ENCODE results near the gene RORB.
"Not testable (repeated sequence)": the region's sequence is repeated elsewhere in the genome, so short reads cannot be mapped to it uniquely, and the experiment has no call there.

RORB gene

DNA sequence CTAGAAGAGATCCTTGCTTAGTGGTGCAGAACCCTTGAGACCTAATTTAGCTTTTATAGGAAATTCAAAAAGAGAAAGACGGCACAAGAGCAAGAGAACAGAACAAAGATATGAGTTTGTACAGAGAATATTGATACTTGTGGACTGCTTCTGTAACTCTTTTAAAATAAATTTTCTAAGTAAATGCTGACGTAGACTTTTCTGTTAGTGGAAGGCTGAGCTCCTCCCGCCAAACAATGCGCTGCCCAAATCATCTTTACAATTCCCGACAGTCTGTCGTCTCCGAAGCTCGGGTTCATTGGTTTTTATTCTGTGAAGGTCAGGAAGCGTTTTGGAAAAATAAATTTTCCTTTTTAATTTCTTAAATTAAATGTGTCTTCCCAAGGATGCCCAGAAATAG lies 22.3 kb downstream of the RORB start:
- Histone ChIP-seq H3K9me3 (ENCODE audit: control insufficient read depth, low read length) (no peaks in the 10 kb centered on the region), H3K9ac (ENCODE audit: low read length) (no peak overlapping the region), H3K27me3 (ENCODE audit: control insufficient read depth, insufficient read depth, low read length) (no peaks in the 10 kb centered on the region), H3K4me1 (ENCODE audit: control insufficient read depth, insufficient read depth, low read length) (no peaks in the 10 kb centered on the region), H3K36me3 (ENCODE audit: control insufficient read depth, insufficient read depth, low read length) (no peaks in the 10 kb centered on the region), H3K4me3 (ENCODE audit: low read length) (no peak overlapping the region)

GRCh38 chr9:74521009-74521408 lies 23.9 kb downstream of the RORB start:
- H3K4me3 ChIP-seq (ENCODE audit: low read length) = no peak overlapping the region
- no peaks in the 10 kb centered on the region for H3K4me1 ChIP-seq (ENCODE audit: control insufficient read depth, insufficient read depth, low read length)
- no peaks in the 10 kb centered on the region for H3K9me3 ChIP-seq (ENCODE audit: control insufficient read depth, low read length)
- H3K9ac ChIP-seq (ENCODE audit: low read length) = no peak overlapping the region
- no peaks in the 10 kb centered on the region for H3K36me3 ChIP-seq (ENCODE audit: control insufficient read depth, insufficient read depth, low read length)
- H3K27me3 ChIP-seq (ENCODE audit: control insufficient read depth, insufficient read depth, low read length) = no peaks in the 10 kb centered on the region

GRCh38 chr9:74524289-74524688 lies 27.2 kb downstream of the RORB start:
- no peak overlapping the region for H3K4me3 ChIP-seq (ENCODE audit: low read length)
- no peaks in the 10 kb centered on the region for H3K27me3 ChIP-seq (ENCODE audit: control insufficient read depth, insufficient read depth, low read length)
- H3K36me3 ChIP-seq (ENCODE audit: control insufficient read depth, insufficient read depth, low read length) = no peaks in the 10 kb centered on the region
- H3K9ac ChIP-seq (ENCODE audit: low read length) = no peak overlapping the region
- H3K4me1 ChIP-seq (ENCODE audit: control insufficient read depth, insufficient read depth, low read length) = no peaks in the 10 kb centered on the region
- no peaks in the 10 kb centered on the region for H3K9me3 ChIP-seq (ENCODE audit: control insufficient read depth, low read length)

DNA sequence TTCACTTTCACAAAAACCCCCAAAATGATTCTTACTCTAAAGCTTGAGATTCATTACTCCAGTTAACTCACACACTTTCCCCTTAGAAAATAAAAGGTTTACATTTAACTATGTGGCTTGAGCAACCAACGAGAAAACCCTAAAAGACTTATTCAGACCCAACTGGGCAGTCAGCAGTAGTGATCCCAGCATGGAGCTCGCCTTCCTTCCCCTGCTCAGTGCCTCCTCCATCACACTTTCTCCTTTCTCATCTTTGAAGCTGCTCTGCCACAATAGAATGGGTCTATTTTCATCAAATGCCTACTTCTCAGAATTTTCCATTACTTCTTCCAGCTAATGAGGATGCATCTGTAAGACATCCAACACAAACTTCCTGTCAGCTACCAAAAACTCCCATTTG lies 29.1 kb downstream of the RORB start:
- no peaks in the 10 kb centered on the region for H3K36me3 ChIP-seq (ENCODE audit: control insufficient read depth, insufficient read depth, low read length)

GRCh38 chr9:74527718-74528117 lies 30.6 kb downstream of the RORB start:
- Histone ChIP-seq H3K4me1 (ENCODE audit: control insufficient read depth, insufficient read depth, low read length) (no peaks in the 10 kb centered on the region), H3K27me3 (ENCODE audit: control insufficient read depth, insufficient read depth, low read length) (no peaks in the 10 kb centered on the region), H3K9ac (ENCODE audit: low read length) (no peak overlapping the region), H3K9me3 (ENCODE audit: control insufficient read depth, low read length) (no peaks in the 10 kb centered on the region), H3K4me3 (ENCODE audit: low read length) (no peak overlapping the region), H3K36me3 (ENCODE audit: control insufficient read depth, insufficient read depth, low read length) (no peaks in the 10 kb centered on the region)

More for the DNA sequence above, 29.1 kb downstream of the RORB start:
- Histone ChIP-seq H3K4me1 (ENCODE audit: control insufficient read depth, insufficient read depth, low read length) (no peaks in the 10 kb centered on the region), H3K27me3 (ENCODE audit: control insufficient read depth, insufficient read depth, low read length) (no peaks in the 10 kb centered on the region), H3K4me3 (ENCODE audit: low read length) (no peak overlapping the region), H3K9ac (ENCODE audit: low read length) (no peak overlapping the region), H3K9me3 (ENCODE audit: control insufficient read depth, low read length) (no peaks in the 10 kb centered on the region)

- H3K9me3 ChIP-seq (ENCODE audit: control insufficient read depth, low read length) = no peaks in the 10 kb centered on the region
- H3K9ac ChIP-seq (ENCODE audit: low read length) = no peak overlapping the region
- no peaks in the 10 kb centered on the region for H3K4me1 ChIP-seq (ENCODE audit: control insufficient read depth, insufficient read depth, low read length)
- H3K27me3 ChIP-seq (ENCODE audit: control insufficient read depth, insufficient read depth, low read length) = no peaks in the 10 kb centered on the region
- H3K4me3 ChIP-seq (ENCODE audit: low read length) = no peak overlapping the region
- no peaks in the 10 kb centered on the region for H3K36me3 ChIP-seq (ENCODE audit: control insufficient read depth, insufficient read depth, low read length)
These were observed 31.1 kb downstream of the RORB start for GRCh38 chr9:74528207-74528606.

DNA sequence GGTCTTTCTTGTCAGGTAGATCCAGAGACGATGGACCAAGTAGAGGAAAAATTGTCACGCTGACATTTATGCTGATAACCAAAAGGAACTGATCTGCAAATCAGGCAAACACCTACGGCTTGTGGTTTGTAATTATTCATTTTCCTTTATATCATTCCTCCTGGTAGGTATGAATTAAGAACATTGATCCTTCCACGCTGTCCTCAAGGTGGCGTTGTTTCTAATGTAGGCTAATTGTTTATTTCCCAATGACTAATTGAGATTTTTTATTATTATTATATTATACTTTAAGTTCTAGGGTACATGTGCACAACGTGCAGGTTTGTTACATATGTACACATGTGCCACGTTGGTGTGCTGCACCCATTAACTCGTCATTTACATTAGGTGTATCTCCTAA lies 33.3 kb downstream of the RORB start:
- not testable (repeated sequence) for H3K4me3 ChIP-seq (ENCODE audit: low read length); H3K27me3 ChIP-seq (ENCODE audit: control insufficient read depth, insufficient read depth, low read length); H3K36me3 ChIP-seq (ENCODE audit: control insufficient read depth, insufficient read depth, low read length); H3K9me3 ChIP-seq (ENCODE audit: control insufficient read depth, low read length); H3K9ac ChIP-seq (ENCODE audit: low read length); H3K4me1 ChIP-seq (ENCODE audit: control insufficient read depth, insufficient read depth, low read length)

- Histone ChIP-seq H3K4me3 (ENCODE audit: low read length) (no peak overlapping the region), H3K9ac (ENCODE audit: low read length) (no peak overlapping the region), H3K36me3 (ENCODE audit: control insufficient read depth, insufficient read depth, low read length) (no peaks in the 10 kb centered on the region), H3K9me3 (ENCODE audit: control insufficient read depth, low read length) (no peaks in the 10 kb centered on the region), H3K27me3 (ENCODE audit: control insufficient read depth, insufficient read depth, low read length) (no peaks in the 10 kb centered on the region), H3K4me1 (ENCODE audit: control insufficient read depth, insufficient read depth, low read length) (no peaks in the 10 kb centered on the region)
These were observed 36.1 kb downstream of the RORB start for GRCh38 chr9:74533253-74533652.

DNA sequence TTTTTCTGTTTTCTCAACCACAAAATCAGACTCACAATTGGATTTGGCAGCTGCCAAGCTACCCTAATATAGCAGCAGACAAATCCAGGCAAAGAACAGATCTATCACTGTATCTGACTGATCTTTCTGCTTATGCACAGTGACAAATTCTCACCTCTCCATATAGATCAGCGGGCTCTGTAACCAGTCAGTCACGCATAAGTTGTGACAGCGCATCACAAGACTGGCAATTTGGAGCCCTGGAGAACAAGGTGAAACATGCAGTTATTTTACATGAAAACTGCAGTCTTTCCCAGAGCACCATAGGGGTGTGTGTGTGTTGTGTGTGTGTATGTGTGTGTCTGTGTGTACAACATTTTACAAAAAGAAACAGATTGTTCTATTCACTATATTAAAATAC lies 37.7 kb downstream of the RORB start:
- no peak overlapping the region for H3K4me3 ChIP-seq (ENCODE audit: low read length)
- H3K27me3 ChIP-seq (ENCODE audit: control insufficient read depth, insufficient read depth, low read length) = no peaks in the 10 kb centered on the region
- H3K4me1 ChIP-seq (ENCODE audit: control insufficient read depth, insufficient read depth, low read length) = no peaks in the 10 kb centered on the region
- no peaks in the 10 kb centered on the region for H3K36me3 ChIP-seq (ENCODE audit: control insufficient read depth, insufficient read depth, low read length)
- H3K9me3 ChIP-seq (ENCODE audit: control insufficient read depth, low read length) = no peaks in the 10 kb centered on the region
- no peak overlapping the region for H3K9ac ChIP-seq (ENCODE audit: low read length)

DNA sequence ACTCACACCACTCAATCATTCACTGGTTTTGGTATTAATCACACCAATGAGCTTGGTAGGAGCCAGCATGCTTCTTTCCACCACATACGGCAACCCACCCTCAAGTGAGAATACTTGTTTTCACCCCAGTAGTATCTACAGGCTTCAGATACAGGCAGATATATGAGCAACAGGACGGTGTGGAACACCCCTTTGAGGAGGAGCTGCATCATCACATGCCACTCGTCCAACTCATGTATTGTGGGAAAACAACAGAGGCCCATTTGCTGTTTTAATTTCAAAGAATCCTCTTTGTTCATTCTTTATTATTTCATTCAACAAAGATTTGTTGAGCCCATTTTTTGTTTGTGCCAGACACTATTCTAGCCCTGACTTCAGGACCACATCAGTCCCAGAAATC lies 46.0 kb downstream of the RORB start:
- Histone ChIP-seq H3K27me3 (ENCODE audit: control insufficient read depth, insufficient read depth, low read length) (no peaks in the 10 kb centered on the region), H3K4me1 (ENCODE audit: control insufficient read depth, insufficient read depth, low read length) (no peaks in the 10 kb centered on the region), H3K9ac (ENCODE audit: low read length) (no peak overlapping the region), H3K9me3 (ENCODE audit: control insufficient read depth, low read length) (no peaks in the 10 kb centered on the region), H3K4me3 (ENCODE audit: low read length) (no peak overlapping the region), H3K36me3 (ENCODE audit: control insufficient read depth, insufficient read depth, low read length) (no peaks in the 10 kb centered on the region)

DNA sequence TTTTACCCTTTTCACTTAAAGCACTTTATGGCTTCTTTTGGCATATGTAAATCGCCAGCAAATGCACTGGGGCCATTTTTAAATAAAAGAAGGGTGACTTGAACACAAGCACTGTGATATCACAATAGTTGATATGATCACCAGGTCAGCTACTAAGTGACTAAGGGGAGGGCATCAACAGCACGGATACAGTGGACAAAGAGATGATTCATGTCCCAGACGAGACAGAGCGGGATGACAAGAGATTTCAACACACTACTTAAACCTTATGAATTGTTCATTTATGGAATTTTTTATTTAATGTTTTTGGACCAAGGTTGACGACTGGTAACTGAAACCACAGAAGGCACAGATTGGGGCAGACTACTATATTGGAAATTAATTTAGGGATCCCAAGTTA lies 54.1 kb downstream of the RORB start:
- no peaks in the 10 kb centered on the region for H3K4me1 ChIP-seq (ENCODE audit: control insufficient read depth, insufficient read depth, low read length)
- no peaks in the 10 kb centered on the region for H3K36me3 ChIP-seq (ENCODE audit: control insufficient read depth, insufficient read depth, low read length)
- H3K9ac ChIP-seq (ENCODE audit: low read length) = no peak overlapping the region
- no peaks in the 10 kb centered on the region for H3K9me3 ChIP-seq (ENCODE audit: control insufficient read depth, low read length)
- no peak overlapping the region for H3K4me3 ChIP-seq (ENCODE audit: low read length)
- H3K27me3 ChIP-seq (ENCODE audit: control insufficient read depth, insufficient read depth, low read length) = no peaks in the 10 kb centered on the region

DNA sequence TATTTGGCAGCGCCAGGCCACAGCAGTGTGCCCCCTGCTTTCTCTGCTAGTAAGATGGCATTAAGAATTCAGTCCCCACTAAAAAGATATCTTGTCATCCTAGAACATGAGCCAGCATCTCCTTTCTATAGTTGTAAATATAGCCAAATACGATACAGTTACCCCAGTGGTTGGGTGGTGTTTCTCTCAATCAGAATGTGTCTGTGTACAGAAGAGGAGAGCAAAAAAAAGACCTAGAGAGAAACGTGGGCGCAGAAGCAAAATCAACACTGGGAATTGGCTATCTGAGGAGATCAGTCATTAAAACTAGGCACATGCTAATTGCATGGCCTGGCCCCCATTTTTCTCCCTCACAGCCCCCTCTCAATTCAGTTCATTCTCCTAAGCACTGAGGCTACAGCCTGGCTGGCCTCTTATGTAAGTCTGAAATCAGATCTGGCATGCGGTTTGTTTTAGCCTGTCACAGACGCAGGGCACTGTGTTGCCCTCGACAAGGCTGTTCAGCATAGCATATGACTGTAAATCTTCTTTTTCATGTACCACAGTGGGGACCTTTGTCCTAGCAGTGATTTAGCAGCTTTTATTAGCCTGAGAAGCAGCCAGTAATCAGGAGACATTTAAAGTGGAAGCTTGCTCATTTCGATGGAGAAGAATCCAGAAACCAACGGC lies 57.8 kb downstream of the RORB start:
- Histone ChIP-seq H3K9me3 (ENCODE audit: control insufficient read depth, low read length) (no peaks in the 10 kb centered on the region), H3K9ac (ENCODE audit: low read length) (no peak overlapping the region), H3K4me1 (ENCODE audit: control insufficient read depth, insufficient read depth, low read length) (no peaks in the 10 kb centered on the region), H3K4me3 (ENCODE audit: low read length) (no peak overlapping the region), H3K27me3 (ENCODE audit: control insufficient read depth, insufficient read depth, low read length) (no peaks in the 10 kb centered on the region), H3K36me3 (ENCODE audit: control insufficient read depth, insufficient read depth, low read length) (no peaks in the 10 kb centered on the region)

DNA sequence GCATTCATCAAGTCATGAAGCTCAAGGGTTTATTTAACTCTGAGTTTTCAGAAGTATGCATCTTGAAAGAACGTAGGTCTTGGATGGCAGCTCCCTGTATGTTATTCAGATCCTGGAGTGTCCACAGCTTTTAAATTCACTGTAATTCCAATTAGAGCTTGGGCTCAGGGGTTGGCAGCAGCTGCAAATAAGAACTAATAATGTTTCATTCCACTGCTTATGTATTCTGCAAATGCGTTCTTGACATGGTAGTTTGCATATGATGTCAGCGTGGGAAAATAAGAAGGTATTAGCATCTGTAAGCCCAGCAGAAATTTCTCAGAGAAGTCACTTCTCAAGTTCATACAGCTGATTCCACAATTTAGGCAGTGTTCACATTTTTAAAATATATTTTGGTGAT lies 58.4 kb downstream of the RORB start:
- Histone ChIP-seq H3K27me3 (ENCODE audit: control insufficient read depth, insufficient read depth, low read length) (no peaks in the 10 kb centered on the region), H3K9ac (ENCODE audit: low read length) (no peak overlapping the region), H3K4me3 (ENCODE audit: low read length) (no peak overlapping the region), H3K9me3 (ENCODE audit: control insufficient read depth, low read length) (no peaks in the 10 kb centered on the region), H3K4me1 (ENCODE audit: control insufficient read depth, insufficient read depth, low read length) (no peaks in the 10 kb centered on the region), H3K36me3 (ENCODE audit: control insufficient read depth, insufficient read depth, low read length) (no peaks in the 10 kb centered on the region)
